ENCODE results near the gene TRPM3. TPM values are rescaled to one million over a fixed set of nuclear protein-coding genes. Genes with fewer than 3 reads are reported as not detected.

Gene TRPM3
- total and polyA plus RNA-seq, 9 of the 15 experiments (the other 6 are each of a cell fraction or from before 2014, with no cell fraction given), result 0.04 TPM; not detected in 8

GRCh38 chr9:71112866-71113265, 8.6 kb downstream of the TRPM3 start (continued):
- no peak for TF ChIP-seq CHD7 (IDR thresholded peaks at IDR 0.05; ENCODE audit: low read depth, low read length)

All from K562 (cell line).